ENCODE results near the gene MAMDC2. TPM values are rescaled to one million over a fixed set of nuclear protein-coding genes. Genes with fewer than 3 reads are reported as not detected.
A peak's percentile ranks its signal among the peaks of the same experiment; 100 is the strongest.

MAMDC2 gene
- total RNA-seq, 4 donors from 2014 or later, result 15.8 to 19.6 (median 18.4) TPM

- H3K4me1 ChIP-seq, result peaks cover 0 to 6% of the 10 kb centered on the region in 2 donors
- no peak for TF ChIP-seq POLR2A (IDR thresholded peaks at IDR 0.05)
- no peak for TF ChIP-seq CTCF (IDR thresholded peaks at IDR 0.05)
- H3K4me3 ChIP-seq (replicated peaks in 1 of 3), result no peak overlapping the region
- DNase-seq, result no peak
- no peaks in the 10 kb centered on the region for H3K27me3 ChIP-seq
- 80 to 82% methylated on average over 7 of the region's 7 CpGs for WGBS, 2 donors
- H3K9me3 ChIP-seq, result no peaks in the 10 kb centered on the region
- H3K36me3 ChIP-seq, result no peaks in the 10 kb centered on the region
- H3K27ac ChIP-seq, result no peak overlapping the region
- intact Hi-C loops (cut with DNase I), result no loop called here
Measured at GRCh38 chr9:70127540-70128416, 84.1 kb downstream of the MAMDC2 start.

GRCh38 chr9:70130266-70130665 lies 86.6 kb downstream of the MAMDC2 start:
- Histone ChIP-seq H3K27me3 (no peaks in the 10 kb centered on the region), H3K9me3 (no peaks in the 10 kb centered on the region), H3K27ac (no peak overlapping the region), H3K4me1 (peaks cover 0 to 6% of the 10 kb centered on the region in 2 donors), H3K4me3 (replicated peaks in 1 of 3) (no peak overlapping the region), H3K36me3 (no peaks in the 10 kb centered on the region)
- TF ChIP-seq CTCF (IDR thresholded peaks at IDR 0.05) (no peak), POLR2A (IDR thresholded peaks at IDR 0.05) (no peak)
- intact Hi-C loops (cut with DNase I), result no loop called here
- WGBS, 2 donors, result 68 to 75% methylated on average over 2 of the region's 2 CpGs
- peak; percentile 23 to 28 for DNase-seq

- peaks cover 0 to 6% of the 10 kb centered on the region in 2 donors for H3K4me1 ChIP-seq
- intact Hi-C loops (cut with DNase I), result no loop called here
- H3K36me3 ChIP-seq, result no peaks in the 10 kb centered on the region
- no peak overlapping the region for H3K4me3 ChIP-seq (replicated peaks in 1 of 3)
- H3K9me3 ChIP-seq, result no peaks in the 10 kb centered on the region
- TF ChIP-seq CTCF (IDR thresholded peaks at IDR 0.05), result no peak
- TF ChIP-seq POLR2A (IDR thresholded peaks at IDR 0.05), result no peak
- DNase-seq, result no peak
- WGBS, 2 donors, result 58 to 59% methylated on average over 1 of the region's 1 CpG
- no peaks in the 10 kb centered on the region for H3K27me3 ChIP-seq
- no peak overlapping the region for H3K27ac ChIP-seq
Measured at GRCh38 chr9:70131296-70131695, 87.6 kb downstream of the MAMDC2 start.

GRCh38 chr9:70133253-70134208 lies 89.9 kb downstream of the MAMDC2 start:
- intact Hi-C loops (cut with DNase I), result no loop called here
- no peak for TF ChIP-seq CTCF (IDR thresholded peaks at IDR 0.05)
- TF ChIP-seq POLR2A (IDR thresholded peaks at IDR 0.05), result no peak
- no peak overlapping the region for H3K4me3 ChIP-seq (replicated peaks in 1 of 3)
- no peak overlapping the region for H3K27ac ChIP-seq
- no peak for DNase-seq
- H3K9me3 ChIP-seq, result no peaks in the 10 kb centered on the region
- WGBS, 2 donors, result 83 to 86% methylated on average over 6 of the region's 6 CpGs
- H3K36me3 ChIP-seq, result no peaks in the 10 kb centered on the region
- peaks cover 0 to 6% of the 10 kb centered on the region in 2 donors for H3K4me1 ChIP-seq
- no peaks in the 10 kb centered on the region for H3K27me3 ChIP-seq

Measured in thyroid gland (tissue), 4 donors.